ENCODE measurements around the gene PTMA.
A peak's percentile ranks its signal among the peaks of the same experiment; 100 is the strongest.

DNA sequence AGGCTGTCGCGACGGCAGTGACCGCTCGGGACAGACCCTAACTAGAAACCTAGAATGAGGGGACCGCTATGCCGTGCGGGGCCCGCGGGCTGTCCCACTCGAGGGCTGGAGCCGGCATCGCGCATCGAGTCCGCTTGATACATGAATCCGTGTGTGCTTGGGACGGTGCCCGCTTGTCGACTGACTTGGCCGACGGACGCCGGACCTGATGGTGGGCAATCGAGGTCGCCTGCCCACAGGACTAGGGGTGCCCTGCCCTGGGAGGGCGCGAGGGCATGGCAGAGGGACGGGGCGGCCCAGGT lies 749 bp upstream of the PTMA start:
- TF ChIP-seq CREB1 (IDR thresholded peaks at IDR 0.05) (no peak), CREB1 (CRISPR knock-in tag; IDR thresholded peaks at IDR 0.05) (no peak), ZNF384 (IDR thresholded peaks at IDR 0.05; ENCODE audit: low read depth, low read length) (no peak), ZNF146 (CRISPR knock-in tag; IDR thresholded peaks at IDR 0.05; ENCODE audit: unreplicated experiment) (no peak), ZC3H4 (CRISPR knock-in tag; IDR thresholded peaks at IDR 0.05; ENCODE audit: borderline replicate concordance) (peak; percentile 14; the same call in 1 of the 2 replicates), HMG20A (CRISPR knock-in tag; conservative IDR thresholded peaks at IDR 0.05) (no peak), ASH1L (IDR thresholded peaks at IDR 0.05; ENCODE audit: borderline replicate concordance, low read depth, partially characterized antibody) (no peak), GATAD2A (IDR thresholded peaks at IDR 0.05) (no peak), RBFOX2 (IDR thresholded peaks at IDR 0.05; ENCODE audit: low read depth, low read length) (no peak), TGIF2 (CRISPR knock-in tag; IDR thresholded peaks at IDR 0.05) (no peak), POLR2A (conservative IDR thresholded peaks at IDR 0.05) (no peak), ATF7 (IDR thresholded peaks at IDR 0.05) (no peak), FOXJ3 (CRISPR knock-in tag; IDR thresholded peaks at IDR 0.05) (no peak), CHD2 (IDR thresholded peaks at IDR 0.05; ENCODE audit: low read depth, low read length) (no peak)
- TF ChIP-seq, protein P1, sequence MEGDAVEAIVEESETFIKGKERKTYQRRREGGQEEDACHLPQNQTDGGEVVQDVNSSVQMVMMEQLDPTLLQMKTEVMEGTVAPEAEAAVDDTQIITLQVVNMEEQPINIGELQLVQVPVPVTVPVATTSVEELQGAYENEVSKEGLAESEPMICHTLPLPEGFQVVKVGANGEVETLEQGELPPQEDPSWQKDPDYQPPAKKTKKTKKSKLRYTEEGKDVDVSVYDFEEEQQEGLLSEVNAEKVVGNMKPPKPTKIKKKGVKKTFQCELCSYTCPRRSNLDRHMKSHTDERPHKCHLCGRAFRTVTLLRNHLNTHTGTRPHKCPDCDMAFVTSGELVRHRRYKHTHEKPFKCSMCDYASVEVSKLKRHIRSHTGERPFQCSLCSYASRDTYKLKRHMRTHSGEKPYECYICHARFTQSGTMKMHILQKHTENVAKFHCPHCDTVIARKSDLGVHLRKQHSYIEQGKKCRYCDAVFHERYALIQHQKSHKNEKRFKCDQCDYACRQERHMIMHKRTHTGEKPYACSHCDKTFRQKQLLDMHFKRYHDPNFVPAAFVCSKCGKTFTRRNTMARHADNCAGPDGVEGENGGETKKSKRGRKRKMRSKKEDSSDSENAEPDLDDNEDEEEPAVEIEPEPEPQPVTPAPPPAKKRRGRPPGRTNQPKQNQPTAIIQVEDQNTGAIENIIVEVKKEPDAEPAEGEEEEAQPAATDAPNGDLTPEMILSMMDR (IDR thresholded peaks at IDR 0.05 in 2 of 3, conservative IDR thresholded peaks at IDR 0.05 in 1 of 3; ENCODE audit: insufficient read depth in 2 of 3, low read depth in 1 of 3, low read length in 3 of 3) = no peak

Measured in K562 (cell line).